Subcutaneous abdominal adipose tissue (tissue), 5 donors: Measurements from ENCODE around the gene CLASP1.

ENCODE experiments used
- H3K27ac ChIP-seq: one replicate; pipeline ENCODE4 v1.7.0; 2013; ENCODE audit warnings: low read depth, mild to moderate bottlenecking, inconsistent platforms, low read length, moderate library complexity
- H3K27me3 ChIP-seq, 5 donors: one replicate each; pipeline ENCODE4 v1.7.0; 2013; ENCODE audit warnings: low read length in 5 of 5, inconsistent platforms in 1 of 5; ENCODE audit not compliant: control insufficient read depth in 5 of 5, insufficient read depth in 4 of 5
- H3K36me3 ChIP-seq, 5 donors: one replicate each; pipeline ENCODE4 v1.7.0; 2013; ENCODE audit warnings: low read length in 5 of 5; ENCODE audit not compliant: control insufficient read depth in 5 of 5, insufficient read depth in 5 of 5
- H3K4me1 ChIP-seq, 5 donors: one replicate each; pipeline ENCODE4 v1.7.0; 2013; ENCODE audit warnings: low read length in 5 of 5, mild to moderate bottlenecking in 3 of 5, moderate library complexity in 1 of 5; ENCODE audit not compliant: control insufficient read depth in 5 of 5, insufficient read depth in 5 of 5
- H3K4me3 ChIP-seq, 5 donors: one replicate each; pipeline ENCODE4 v1.7.0; 2013; ENCODE audit warnings: low read length in 5 of 5, low read depth in 1 of 5
- H3K9ac ChIP-seq, 5 donors: one replicate each; pipeline ENCODE4 v1.7.0; 2013; ENCODE audit warnings: low read length in 5 of 5, mild to moderate bottlenecking in 4 of 5, moderate library complexity in 3 of 5
- H3K9me3 ChIP-seq, 5 donors: one replicate each; pipeline ENCODE4 v1.7.0; 2013; ENCODE audit warnings: low read length in 5 of 5; ENCODE audit not compliant: control insufficient read depth in 5 of 5
- donor health status: healthy.
- donor health status: healthy.
- donor health status: healthy.
- donor health status: healthy.
- donor health status: healthy.

Gene CLASP1

DNA sequence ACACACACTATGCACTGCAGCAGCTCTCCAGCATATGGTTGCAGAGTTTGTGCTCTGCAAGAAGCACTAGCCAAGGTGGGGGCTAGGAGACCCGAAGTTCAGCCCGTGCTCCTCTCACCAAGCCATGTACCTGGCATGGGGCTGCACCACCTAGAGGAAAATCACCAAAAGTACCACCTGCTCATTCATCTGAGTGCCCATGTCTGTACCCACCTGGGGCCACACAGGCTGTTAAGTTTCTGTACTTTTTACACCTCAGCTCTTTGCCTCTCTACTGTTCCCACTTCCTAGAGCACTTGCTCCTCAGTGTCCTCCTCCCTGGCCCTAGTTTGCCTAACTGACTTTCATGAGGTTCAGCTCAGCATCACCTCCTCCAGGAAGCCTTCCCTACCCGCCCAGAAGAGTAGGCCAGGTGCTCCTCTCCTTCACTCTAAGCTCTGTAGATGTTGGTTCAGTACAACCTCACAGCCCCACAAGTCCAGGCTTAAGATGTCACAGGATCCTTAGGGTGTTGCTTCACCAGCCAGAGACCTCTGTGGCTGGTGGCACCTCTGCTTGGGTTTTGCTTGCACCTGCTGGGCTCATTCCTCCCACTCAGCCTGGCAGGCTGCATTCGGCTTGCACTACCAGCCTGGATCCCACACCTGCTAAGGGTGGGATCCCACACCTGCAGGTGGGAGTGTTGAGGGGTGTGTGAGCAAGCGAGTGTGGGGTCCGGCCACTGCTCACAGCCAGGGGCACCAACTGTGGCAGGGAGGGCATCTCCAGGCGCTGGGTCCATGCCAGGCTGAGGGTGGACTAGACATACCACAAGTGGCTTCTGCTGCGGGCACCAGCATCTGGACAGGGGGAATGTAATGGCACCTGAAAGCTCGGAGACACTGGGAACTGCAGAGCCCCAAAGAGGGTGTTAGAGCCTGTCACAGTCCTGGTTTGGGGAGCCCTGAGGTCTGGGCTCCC, 354.1 kb downstream of the CLASP1 start:
- Histone ChIP-seq H3K4me1 (no peaks in the 10 kb centered on the region), H3K36me3 (no peaks in the 10 kb centered on the region), H3K27ac (no peak overlapping the region), H3K27me3 (peaks cover 0 to 3% (median 0%) of the 10 kb centered on the region in 5 donors), H3K9me3 (no peaks in the 10 kb centered on the region), H3K4me3 (no peak overlapping the region), H3K9ac (no peak overlapping the region)

DNA sequence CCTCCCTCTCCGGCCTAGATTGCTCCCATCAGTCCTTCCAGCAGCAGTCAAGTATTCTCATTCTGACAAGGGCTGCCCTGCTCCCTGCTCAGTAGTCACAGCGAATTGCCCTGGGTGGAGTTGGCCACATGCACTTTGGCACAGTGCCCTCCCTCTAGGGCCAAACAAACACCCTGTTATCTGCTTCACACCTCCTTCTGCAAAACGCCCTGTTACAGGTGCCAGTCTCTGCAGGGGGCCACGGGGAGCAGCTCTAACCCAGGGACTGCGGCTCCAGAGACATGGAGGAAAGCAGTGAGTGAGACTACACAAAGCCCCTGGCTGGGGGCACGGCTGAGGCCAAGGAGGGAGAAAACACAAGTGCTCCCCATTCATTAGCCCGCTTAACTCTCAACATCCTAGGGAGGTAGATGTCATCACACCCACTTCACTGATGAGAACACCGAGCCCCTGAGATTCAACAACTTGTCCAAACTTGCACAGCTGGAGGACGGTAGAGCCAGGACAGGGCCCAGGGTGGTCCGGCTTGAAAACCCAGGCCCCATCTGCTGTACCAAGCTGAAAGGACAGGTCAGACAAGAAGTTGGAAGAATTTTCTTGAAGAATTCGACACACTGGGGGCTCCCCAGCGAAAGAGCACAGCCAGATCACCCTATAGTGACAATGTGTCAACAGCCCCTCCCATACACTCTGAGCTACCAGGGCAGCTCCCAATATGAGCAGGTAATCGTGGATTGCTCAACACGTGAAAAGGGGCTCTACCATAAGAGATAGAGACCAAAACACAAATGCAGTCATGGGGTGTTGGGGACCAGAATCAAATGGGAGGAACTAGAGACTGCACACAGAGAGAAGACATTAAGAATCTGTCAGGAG, 355.6 kb downstream of the CLASP1 start:
- no peaks in the 10 kb centered on the region for H3K36me3 ChIP-seq
- peaks cover 0 to 3% (median 0%) of the 10 kb centered on the region in 5 donors for H3K27me3 ChIP-seq
- H3K4me3 ChIP-seq: no peak overlapping the region
- no peak overlapping the region for H3K9ac ChIP-seq
- no peaks in the 10 kb centered on the region for H3K9me3 ChIP-seq
- H3K27ac ChIP-seq: no peak overlapping the region
- no peaks in the 10 kb centered on the region for H3K4me1 ChIP-seq

DNA sequence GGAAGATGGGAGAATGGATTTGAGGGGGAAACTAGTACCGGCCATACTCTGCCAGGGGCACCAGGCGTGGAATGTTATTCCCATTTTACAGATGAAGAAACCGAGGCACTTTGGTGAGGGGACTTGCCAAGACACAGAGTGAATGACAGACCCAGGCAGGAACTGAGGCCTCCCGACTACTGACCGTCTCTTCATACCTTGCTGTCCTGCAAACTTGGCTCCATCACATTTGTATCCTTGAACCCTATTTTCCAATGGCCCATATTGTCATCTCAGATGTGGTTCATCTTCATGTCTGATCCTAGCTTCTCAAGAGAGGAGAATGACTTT, 358.0 kb downstream of the CLASP1 start:
- H3K27ac ChIP-seq: no peak overlapping the region
- no peaks in the 10 kb centered on the region for H3K9me3 ChIP-seq
- H3K4me1 ChIP-seq: peaks cover 0 to 5% (median 0%) of the 10 kb centered on the region in 5 donors
- no peaks in the 10 kb centered on the region for H3K36me3 ChIP-seq
- no peak overlapping the region for H3K4me3 ChIP-seq
- no peak overlapping the region for H3K9ac ChIP-seq
- peaks cover 0 to 3% (median 3%) of the 10 kb centered on the region in 5 donors for H3K27me3 ChIP-seq

DNA sequence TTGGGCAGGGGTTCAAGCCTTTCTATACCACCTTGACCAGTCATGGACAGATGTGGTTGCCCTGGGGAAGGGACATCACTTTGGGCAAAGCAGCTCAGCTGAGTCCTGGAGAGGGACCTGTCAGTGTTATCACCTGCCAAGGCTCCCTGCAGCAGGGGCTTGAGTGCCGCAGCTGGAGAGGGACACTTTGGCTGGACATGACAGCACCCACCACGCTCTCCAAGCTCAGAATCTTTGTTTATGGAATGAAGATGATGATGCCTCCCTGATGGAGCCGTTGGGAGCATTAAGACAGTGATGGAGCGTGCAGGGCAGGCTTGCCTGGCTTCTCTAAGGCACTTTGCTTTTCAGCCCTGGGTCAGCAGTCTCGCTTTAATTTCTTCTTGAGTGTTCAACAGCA, 360.0 kb downstream of the CLASP1 start:
- Histone ChIP-seq H3K27ac (no peak overlapping the region), H3K9me3 (no peaks in the 10 kb centered on the region), H3K4me3 (no peak overlapping the region), H3K36me3 (no peaks in the 10 kb centered on the region), H3K4me1 (peaks cover 0 to 18% (median 7%) of the 10 kb centered on the region in 5 donors), H3K27me3 (peaks cover 3 to 10% (median 7%) of the 10 kb centered on the region in 5 donors), H3K9ac (no peak overlapping the region)

DNA sequence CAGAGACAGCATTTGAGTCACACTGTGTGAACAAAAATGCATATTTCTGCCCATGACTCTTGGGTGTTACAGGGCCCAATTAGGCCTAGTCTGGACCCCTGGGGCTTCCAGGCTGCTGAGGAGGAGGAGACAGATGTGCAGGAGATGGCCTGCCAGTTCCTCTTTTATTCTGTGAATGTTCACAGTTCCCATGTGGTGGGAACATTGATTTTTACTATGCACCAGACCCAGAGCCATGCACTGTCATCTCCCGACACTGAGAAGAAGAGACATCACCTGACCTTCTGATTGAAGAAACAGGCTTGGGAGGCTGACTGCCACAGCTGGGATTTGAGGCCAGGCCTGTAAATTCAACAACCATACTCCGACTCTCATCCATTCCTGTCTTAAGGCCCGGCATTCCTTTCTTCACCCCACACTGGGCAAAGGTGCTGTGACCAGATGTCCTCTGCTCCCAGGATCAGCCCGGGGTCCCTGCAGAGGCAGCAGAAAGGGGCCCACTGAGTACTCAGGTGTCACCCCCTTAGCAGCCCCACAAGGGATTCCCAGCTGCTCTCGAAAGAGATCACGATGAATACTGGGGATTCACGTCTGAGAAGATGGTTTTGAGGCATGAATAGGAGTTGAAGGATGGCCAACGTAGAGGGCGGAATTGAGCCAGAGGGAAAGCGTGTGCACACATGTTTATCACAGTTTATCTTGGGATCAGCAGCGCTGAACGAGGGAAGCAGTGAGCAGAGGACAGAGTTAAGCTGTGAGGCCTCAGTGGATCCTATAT, 360.6 kb downstream of the CLASP1 start:
- no peak overlapping the region for H3K27ac ChIP-seq
- H3K4me1 ChIP-seq: peaks cover 0 to 24% (median 11%) of the 10 kb centered on the region in 5 donors
- H3K9me3 ChIP-seq: no peaks in the 10 kb centered on the region
- H3K9ac ChIP-seq: no peak overlapping the region
- H3K36me3 ChIP-seq: no peaks in the 10 kb centered on the region
- peaks cover 7 to 16% (median 12%) of the 10 kb centered on the region in 5 donors for H3K27me3 ChIP-seq
- H3K4me3 ChIP-seq: no peak overlapping the region

DNA sequence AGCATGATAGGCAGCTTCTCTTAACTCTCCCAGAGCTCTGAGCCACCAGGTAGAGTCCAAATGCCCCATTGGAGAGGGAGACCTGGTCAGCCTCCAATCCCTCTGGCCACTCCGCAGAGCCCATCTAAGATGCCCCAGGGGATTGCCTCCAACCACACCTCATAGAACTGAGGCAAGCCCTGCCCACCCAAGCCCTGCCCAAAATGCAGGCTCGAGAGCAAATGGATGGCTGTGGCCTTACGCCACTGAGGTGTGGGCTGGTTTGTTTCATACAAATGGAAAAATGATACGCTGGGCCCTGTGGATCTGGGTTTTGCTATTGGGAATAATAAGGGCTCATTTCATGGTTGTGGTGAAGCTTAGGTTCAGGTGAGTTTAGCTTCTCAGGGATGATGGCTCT, 361.3 kb downstream of the CLASP1 start:
- Histone ChIP-seq H3K27ac (no peak overlapping the region), H3K27me3 (peaks cover 8 to 21% (median 12%) of the 10 kb centered on the region in 5 donors), H3K9ac (no peak overlapping the region), H3K4me1 (peaks cover 0 to 28% (median 11%) of the 10 kb centered on the region in 5 donors), H3K9me3 (no peaks in the 10 kb centered on the region), H3K36me3 (no peaks in the 10 kb centered on the region), H3K4me3 (no peak overlapping the region)
